ENCODE results near the gene DPP9.

Gene DPP9

DNA sequence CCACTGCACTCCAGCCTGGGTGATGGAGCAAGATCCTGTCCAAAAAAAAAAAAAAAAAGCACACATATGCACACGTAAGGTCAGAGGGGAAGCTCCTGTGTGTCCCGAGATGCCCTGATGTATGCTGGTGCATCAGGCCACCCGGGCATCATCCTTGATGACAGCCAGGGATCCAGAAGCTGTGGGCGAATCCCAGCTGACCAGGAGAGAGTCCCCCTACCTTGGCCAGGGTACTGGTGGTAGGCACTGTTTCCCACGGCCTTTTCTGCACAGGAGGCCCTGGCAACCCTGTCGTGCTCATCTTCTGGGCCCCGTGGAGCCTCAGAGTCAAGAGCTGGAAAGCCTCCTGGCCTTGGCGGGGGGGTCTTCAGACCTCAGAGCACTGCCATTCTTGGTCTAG is 67.5 kb downstream of the DPP9 start:
- H3K4me3 ChIP-seq (ENCODE audit: control insufficient read depth, low read depth, low read length): no peak overlapping the region
- DNase-seq (ENCODE audit: low read depth): no peak
- TF ChIP-seq, protein P1, sequence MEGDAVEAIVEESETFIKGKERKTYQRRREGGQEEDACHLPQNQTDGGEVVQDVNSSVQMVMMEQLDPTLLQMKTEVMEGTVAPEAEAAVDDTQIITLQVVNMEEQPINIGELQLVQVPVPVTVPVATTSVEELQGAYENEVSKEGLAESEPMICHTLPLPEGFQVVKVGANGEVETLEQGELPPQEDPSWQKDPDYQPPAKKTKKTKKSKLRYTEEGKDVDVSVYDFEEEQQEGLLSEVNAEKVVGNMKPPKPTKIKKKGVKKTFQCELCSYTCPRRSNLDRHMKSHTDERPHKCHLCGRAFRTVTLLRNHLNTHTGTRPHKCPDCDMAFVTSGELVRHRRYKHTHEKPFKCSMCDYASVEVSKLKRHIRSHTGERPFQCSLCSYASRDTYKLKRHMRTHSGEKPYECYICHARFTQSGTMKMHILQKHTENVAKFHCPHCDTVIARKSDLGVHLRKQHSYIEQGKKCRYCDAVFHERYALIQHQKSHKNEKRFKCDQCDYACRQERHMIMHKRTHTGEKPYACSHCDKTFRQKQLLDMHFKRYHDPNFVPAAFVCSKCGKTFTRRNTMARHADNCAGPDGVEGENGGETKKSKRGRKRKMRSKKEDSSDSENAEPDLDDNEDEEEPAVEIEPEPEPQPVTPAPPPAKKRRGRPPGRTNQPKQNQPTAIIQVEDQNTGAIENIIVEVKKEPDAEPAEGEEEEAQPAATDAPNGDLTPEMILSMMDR (IDR thresholded peaks at IDR 0.05; ENCODE audit: control insufficient read depth, insufficient read depth, low read depth, low read length, missing control alignments): no peak

DNA sequence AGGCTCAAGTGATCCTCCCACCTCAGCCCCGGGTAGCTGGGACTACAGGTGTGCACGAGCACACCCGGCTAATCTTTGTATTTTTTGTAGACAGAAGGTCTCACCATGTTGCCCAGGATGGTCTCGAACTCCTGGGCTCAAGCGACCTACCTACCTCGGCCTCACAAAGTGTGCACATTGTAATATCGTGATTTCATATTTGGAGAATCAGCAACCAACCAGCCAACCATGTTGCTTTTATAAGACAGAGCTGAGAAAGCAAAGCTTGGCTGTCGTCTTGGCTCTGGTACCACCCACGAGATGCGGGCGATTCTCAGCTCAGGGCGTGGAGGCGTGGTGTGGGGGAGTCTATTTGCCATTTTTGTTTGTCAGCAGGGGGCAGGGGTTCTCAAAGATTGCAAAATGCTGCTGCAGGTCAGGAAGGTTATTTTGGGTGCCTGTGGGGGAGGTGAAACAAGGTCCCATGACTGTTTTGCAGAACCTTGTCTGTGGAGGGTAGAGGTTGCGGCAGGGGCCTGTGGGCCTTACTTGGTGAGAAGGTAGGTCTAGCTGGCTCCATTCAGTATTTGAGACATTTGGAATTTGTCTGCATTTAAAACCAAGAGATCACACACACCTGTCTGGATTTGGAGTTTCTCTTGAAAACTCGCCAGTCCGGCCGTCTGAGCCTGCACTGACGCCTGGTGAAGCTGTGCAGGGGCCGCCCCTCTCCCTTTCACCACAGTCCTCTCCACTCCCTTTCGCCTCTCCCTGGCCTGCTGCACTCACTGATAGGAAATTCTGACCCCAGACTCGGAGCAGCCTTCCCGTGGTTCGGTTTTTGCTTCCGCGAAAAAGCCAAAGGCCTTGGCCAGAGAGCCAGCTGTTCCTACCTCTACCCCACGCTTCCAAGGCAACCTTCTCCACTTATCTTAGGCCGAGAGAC is 68.9 kb downstream of the DPP9 start:
- TF ChIP-seq, protein P1 (IDR thresholded peaks at IDR 0.05; ENCODE audit: control insufficient read depth, insufficient read depth, low read depth, low read length, missing control alignments): no peak
- no peak overlapping the region for H3K4me3 ChIP-seq (ENCODE audit: control insufficient read depth, low read depth, low read length)
- no peak for DNase-seq (ENCODE audit: low read depth)

DNA sequence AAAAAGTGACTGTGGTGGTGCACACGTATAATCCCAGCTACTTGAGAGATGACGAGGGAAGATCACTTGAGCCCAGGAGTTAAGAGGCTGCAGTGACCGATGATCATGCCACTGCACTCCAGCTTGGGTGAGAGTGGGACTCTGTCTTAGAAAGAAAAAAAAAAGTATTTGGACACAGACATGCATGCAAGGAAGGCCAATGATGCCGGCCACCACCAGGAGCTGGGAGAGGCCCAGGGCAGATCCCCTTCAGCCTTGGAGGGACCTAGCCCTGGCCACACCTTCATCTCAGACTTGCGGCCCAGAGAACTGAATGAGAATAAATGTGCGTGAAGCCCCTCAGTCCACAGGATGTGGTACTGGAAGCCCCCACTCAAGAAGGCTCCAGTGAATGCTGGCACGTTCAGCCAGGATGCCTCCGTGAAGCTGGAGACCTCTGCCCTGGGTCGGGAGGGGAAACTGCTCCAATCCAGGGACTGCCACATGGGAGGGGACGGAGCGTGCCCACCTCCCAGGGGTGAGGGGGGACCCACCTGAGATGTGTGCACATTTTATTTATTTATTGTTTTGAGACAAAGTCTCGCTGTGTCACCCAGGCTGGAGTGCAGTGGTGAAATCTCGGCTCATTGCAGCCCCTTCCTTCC is 69.7 kb downstream of the DPP9 start:
- DNase-seq (ENCODE audit: low read depth): no peak
- H3K4me3 ChIP-seq (ENCODE audit: control insufficient read depth, low read depth, low read length): no peak overlapping the region
- TF ChIP-seq, protein P1 (IDR thresholded peaks at IDR 0.05; ENCODE audit: control insufficient read depth, insufficient read depth, low read depth, low read length, missing control alignments): no peak

GRCh38 chr19:4652075-4652474 is 71.6 kb downstream of the DPP9 start:
- TF ChIP-seq, protein P1 (IDR thresholded peaks at IDR 0.05; ENCODE audit: control insufficient read depth, insufficient read depth, low read depth, low read length, missing control alignments): no peak
- H3K4me3 ChIP-seq (ENCODE audit: control insufficient read depth, low read depth, low read length): no peak overlapping the region
- no peak for DNase-seq (ENCODE audit: low read depth)

- H3K4me3 ChIP-seq (ENCODE audit: control insufficient read depth, low read depth, low read length): no peak overlapping the region
- no peak for DNase-seq (ENCODE audit: low read depth)
- TF ChIP-seq, protein P1 (IDR thresholded peaks at IDR 0.05; ENCODE audit: control insufficient read depth, insufficient read depth, low read depth, low read length, missing control alignments): no peak
These were observed 73.5 kb downstream of the DPP9 start for GRCh38 chr19:4650159-4650558.

DNA sequence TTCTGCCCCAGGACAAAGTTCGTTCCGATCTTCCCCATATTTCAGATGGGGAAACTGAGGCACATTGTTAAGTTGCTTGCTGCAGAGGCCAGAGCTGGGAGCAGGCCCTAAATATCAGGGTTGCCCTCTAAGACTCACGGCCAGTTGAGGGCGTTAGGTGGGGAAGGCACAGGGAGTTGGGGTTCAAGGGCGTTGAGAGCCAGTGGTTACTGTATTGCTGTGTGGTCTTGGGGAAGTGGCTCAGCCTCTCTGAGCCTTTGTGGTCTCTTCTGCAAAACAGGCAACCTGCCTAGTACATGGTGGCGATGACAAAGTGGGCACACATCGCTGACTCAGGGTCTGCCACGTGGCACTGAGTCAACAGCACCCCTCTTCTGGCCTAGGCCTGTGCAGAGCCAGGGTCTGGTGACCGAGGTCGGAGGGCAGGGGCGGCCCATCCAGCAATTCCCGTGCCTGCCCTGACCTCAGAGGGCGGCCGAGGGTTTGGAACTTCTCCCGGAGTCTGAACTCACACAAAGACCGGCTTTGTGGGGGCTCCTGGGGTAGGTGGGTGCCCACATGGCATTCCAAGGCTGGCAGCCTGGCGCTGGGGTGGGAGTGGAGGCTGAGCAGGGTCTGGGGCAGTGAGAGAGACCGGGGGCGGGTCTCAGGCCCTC is 74.1 kb downstream of the DPP9 start:
- TF ChIP-seq, protein P1 (IDR thresholded peaks at IDR 0.05; ENCODE audit: control insufficient read depth, insufficient read depth, low read depth, low read length, missing control alignments): no peak

More for the DNA sequence above, 74.1 kb downstream of the DPP9 start:
- no peak overlapping the region for H3K4me3 ChIP-seq (ENCODE audit: control insufficient read depth, low read depth, low read length)
- DNase-seq (ENCODE audit: low read depth): no peak

Measured in AG09309 (cell line).